GM21528 (cell line): ENCODE measurements around the gene DAW1.

ENCODE experiments used
- ATAC-seq: cut with Tn5 transposase; IDR thresholded peaks from one replicate; pipeline ENCODE4 v1.9.1; 2021; ENCODE audit warnings: mild to moderate bottlenecking, moderate library complexity; ENCODE audit not compliant: unreplicated experiment, low FRiP score

Gene DAW1

DNA sequence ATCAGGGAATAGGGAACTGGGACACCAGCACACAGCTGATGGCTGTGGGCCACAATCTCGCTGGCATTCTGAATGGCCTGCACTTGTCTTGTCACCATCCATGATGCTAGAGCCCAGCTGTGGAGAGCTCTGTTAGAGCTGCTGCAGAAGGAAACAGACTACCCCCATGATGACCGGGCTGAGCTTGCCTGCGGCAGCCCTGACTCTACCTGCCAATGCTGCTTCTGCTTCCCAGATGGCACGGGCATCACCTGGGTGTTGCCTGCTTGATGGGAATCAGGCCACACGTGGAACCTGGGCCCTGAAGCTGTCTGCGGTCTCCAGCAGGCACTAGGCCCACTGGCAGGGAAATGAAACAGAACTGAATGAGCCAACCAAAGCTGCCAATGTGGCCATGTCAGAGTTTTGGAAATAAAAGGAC lies 11.2 kb upstream of the DAW1 start:
- no peak for ATAC-seq

DNA sequence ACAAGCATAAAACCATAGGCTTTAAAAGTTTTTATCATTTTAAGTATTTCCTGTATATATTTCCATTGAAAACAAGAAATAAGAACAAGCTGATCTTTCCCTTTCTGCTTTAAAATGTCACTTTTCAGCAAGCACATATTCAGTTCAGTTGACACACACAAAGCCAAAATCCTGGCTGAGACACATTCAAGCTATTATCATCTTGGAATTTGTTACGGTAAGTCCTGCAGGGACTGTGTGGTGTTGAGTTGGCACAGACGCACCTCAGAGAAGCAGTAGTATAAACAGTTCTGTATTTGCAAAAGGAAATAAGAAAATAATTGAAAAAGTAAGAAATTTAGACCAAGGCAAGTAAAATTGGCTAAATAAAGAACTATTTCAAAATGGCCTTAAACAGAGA lies 10.4 kb upstream of the DAW1 start:
- no peak for ATAC-seq

DNA sequence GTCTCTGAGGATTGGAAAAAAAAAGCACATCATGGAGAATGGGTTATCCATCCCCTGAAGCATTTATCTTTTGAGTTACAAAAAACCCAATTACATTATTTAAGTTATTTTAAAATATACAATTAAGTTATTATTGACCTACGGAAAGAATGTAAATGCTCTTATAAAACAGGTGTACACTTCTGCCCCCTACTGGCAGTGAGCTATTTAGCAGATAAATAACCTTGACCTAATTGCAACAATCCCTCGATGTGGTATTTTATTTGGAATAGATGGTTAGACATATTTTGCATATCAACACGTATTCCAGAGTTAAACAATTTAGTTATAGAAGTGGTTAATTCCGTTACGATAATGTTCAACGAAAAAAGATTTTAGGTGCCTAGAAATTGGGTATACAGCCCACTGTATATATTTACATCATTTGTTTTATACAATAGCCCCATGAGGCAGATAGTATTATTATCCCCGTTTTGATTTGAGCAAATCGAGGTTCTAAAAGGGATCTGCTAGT lies 9.1 kb upstream of the DAW1 start:
- ATAC-seq, result no peak

DNA sequence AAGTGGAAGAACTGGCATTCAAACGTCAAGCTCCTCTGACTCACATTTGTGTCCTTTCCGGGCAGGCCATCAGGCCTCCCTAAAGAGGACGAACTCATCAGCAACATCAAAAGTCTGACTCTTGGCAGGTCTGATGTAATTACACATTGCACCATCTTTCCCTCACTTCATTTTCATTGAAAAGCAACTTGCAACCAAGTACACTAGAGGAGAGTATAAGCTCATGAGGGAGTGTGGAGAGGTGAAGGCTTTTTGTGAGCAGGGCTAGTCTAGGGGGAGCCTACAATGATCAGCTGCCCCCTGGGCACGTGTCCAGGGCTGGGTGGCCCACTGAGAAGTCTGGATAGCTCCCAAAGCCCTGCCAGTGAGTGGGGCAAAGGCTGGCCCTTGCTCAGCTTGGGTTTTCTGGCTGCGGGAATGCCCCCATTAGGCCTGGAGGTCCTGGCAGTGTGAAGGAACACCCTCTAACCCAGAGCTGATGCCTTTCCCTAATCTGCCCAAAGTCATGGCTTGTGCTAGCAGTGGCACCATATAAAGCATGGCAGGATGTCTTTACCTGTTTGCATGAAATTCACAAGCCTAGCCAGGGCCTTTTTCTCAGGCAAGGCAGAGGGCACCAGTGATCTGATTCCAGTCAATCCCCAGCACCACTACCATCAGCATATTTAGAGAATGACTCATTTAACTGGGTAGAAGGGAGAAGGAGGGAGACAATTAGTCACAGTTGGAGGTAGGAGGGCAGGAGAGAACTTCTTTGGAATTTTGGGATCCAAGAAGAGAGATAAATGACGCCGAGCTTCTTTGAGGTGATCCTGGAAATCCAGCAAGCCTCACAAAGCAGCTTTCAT lies 8.5 kb upstream of the DAW1 start:
- ATAC-seq, result no peak

DNA sequence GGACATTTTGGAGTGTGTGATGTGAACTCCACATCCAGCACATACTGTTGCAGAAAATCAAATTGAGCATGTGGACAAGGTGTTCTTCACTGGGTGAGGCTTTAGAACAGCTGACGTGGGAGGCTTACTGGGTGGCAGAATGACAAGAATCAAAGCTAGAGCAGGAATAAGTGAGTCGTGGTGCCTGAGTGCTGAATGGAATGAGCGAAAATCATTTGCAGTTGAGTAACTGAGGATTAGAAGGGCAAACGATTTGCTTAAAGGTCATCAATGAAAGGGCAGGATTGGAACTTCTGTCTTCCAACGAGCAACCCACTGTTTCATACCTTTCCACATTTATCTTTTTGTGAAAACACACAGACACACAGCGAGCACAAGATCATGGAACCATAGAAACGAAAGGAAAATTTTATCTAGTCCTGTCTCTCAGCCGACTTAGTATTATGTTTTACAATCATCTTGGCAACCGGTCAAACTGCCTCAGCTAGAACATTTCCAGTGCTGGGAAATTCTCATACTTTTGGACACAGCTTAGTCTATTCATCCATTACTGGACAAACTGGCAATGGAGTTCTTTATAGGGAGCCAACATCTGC lies 7.2 kb upstream of the DAW1 start:
- no peak for ATAC-seq

DNA sequence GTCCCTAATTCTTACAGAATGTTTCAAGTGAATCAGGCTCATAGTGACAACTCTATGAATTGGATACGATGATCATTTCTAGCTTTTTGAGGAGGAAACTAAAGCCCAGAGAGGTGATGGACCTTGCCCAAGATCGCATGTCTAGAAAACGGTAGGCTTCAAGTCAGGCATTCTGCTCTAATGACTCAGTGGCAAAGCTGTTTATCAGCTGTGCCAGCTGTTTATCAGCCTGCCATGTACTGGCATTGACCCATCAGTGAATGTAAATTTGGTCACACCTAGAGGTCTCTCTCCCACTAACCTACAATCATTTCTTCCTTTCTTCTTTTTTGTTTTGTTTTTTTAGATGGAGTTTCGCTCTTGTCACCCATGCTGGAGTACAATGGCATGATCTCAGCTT lies 6.1 kb upstream of the DAW1 start:
- no peak for ATAC-seq

DNA sequence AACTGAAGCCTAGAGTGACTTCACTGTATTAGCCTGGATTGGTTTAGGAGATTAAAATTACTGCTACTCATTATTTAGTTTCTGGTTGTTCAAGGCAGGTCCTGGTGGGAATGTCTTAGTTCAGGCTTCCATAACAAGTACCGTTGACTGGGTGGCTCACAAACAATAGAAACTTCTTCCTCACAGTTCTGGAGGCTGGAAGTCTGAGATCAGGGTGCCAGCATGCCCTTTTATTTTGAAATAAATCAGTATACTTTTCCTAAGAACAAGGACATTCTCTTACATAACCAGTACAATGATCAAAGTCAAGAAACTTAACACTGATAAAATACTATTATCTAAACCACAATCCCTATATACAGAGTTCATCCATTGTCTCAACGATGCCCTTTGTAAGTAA lies 4.0 kb upstream of the DAW1 start:
- no peak for ATAC-seq

DNA sequence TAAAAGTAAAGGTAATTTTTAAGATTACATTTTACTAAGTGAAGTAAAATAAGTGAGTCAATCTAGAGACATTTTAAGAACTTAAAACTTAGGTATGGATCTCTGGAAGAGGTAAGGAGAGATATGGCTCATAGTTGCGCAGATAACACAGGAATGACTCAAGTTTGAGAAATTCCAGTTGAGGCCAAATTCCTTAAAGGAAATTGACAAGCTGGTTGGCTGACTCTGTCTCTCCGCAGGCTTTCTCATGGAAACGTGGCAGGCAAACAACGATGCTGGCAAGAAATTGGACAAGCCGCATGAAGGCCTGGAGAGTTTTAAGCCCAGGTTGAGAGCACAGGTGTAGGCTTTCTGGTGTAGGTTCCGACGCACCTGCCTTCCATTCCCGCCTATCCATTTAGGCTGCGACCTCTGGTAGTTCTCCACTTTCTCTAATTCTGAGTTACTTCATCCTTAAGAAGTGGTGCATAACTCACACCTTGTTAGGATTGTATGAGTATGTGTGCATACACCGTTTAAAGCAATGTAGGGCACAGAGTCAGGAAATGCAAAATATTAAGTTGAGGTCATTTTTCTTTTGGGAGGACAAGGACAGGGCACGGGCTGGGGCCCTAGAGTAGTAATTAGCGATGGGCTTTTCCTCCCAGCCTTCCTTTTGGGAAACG lies 589 bp upstream of the DAW1 start:
- ATAC-seq, result no peak

DNA sequence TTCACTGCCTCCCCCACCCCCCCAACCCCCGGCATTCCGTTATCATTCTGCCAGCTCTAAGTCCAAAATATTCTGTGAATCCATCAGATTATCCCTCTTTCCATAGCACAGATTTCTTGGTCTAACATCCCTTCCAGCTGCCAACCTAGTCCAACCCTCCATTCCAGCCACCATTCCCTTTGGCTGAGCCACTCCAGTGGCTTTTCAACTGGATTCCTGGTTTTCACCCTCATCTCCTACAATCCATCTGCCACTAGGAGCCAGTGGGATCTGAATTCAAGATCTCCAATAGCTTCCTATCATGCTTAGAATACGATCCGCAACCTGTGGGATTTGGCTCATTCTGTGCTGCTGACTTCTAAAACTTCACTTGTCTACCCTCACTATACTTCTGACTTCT lies 1.2 kb downstream of the DAW1 start:
- no peak for ATAC-seq

DNA sequence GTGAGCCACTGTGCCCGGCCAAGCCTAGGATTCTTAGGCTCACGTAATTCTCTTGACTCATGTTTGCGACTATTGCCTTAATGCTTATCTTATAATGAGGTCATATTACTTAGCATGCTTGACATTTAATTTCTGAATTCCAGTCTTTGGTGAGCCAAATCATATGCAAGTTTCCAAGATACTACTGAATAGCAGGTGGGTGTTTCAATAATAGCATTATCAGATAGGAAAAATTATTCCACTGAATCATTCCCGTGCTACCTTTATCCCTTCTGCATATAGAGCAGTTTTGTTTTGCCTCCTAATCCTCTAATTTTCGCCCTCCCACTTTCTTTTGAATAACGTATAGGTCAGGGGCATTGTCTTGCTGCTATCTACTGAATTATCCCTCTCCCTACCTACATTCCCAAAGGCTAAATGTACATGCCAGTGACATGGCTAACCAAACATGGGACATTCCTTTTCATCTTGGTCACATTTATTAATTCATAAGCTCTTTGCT lies 4.9 kb downstream of the DAW1 start:
- no peak for ATAC-seq

DNA sequence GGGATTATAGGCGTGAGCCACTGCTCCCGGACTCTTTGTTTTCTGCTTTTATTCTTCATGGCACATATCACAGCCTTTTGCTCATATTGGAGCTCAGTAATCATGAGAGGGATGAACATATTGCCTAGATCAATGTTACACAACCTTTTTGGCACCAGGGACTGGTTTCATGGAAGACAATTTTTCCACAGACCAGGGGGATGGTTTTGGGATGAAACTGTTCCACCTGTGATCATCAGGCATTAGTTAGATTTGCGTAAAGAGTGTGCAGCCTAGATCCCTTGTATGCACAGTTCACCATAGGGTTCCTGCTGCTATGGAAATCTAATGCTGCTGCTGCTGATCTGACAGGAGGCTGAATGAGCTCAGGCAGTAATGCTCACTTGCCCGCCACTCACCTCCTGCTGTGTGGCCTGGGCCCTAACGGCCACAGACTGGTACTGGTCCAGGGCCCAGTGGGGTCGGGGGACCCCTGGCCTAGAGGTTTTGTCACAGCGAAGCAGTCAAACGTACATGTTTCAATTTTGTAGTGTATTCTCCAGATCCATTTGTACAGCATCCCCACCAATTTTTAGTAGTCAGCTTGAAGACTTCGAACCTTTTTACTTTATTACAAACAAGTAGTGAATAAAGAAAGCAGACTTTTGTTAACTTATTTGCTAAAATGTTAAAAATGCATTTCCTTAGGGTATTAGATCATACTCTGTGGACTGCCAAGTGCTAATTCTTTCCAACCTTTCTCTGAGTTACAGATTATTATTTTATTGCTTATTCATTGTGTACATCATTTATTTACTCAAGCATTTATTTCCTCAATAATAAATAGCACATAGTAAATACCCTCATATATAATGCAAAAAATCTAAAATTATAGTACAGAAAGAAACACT lies 6.2 kb downstream of the DAW1 start:
- ATAC-seq, result no peak

DNA sequence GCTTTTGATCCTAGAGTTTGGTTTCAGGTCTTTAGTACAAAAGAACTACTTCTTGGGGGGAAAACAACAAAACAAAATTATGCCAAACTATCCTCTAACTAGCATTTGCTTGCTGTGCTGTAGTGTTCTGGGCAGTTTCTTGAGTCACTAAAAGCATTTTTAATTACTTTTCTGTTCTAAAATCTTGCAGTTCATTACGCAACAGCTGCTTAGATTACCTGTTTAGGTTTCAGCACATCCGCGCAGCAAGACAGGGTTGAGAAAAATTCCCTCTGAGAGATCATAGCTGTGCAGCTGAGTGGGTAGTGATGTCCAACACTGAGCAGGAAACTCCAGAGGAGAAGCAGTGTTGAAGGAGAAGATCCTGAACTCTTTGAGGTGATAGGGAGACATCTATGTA lies 9.0 kb downstream of the DAW1 start:
- no peak for ATAC-seq

DNA sequence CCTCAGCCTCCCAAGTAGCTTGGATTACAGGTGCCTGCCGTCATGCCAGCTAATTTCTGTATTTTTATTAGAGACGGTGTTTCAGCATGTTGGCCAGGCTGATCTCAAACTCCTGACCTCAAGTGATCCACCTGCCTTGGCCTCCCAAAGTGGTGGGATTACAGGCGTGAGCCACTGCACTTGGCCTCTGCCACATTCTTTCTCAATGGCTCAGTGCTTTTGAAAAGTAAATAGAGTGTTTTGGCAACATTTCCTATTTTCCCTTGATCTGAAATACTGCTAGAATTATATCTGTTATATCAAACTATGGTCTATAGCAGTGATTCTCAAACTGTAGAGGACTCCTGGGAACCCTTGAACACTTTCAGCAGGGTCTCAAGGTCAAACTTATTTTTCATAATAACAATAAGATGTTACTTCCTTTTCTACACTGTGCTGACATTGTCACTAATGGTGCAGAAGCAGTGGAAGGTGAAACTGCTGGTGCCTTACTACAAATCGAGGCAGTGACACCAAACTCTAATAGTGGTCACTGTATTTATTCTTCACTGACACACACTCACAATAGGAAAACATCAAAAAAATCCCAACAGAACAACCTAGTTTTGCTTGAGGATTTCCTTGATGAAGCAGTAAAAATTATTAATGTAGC lies 10.6 kb downstream of the DAW1 start:
- ATAC-seq, result peak; percentile 80

DNA sequence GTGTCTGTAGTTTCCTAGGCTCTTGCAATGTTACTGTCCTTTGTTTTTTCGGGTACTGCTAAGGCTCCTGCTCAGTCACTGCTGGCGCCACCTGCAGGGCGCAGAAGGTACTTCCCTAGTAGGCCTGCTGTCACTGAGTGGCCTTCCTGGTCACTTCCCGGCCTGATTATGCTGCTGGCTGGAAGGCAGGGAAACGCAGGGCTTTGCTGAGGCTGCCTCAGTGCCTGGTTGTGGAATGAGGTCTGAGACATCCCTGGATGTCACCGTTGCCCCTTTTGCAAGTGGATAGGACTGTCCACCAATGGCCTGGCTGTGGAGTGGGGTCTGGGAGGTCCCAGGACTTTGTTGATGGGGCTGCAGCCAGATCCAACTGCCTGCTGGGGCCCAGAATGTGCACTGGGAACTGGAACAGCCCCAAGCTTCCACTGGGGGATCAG lies 13.1 kb downstream of the DAW1 start:
- ATAC-seq, result peak; percentile 95

DNA sequence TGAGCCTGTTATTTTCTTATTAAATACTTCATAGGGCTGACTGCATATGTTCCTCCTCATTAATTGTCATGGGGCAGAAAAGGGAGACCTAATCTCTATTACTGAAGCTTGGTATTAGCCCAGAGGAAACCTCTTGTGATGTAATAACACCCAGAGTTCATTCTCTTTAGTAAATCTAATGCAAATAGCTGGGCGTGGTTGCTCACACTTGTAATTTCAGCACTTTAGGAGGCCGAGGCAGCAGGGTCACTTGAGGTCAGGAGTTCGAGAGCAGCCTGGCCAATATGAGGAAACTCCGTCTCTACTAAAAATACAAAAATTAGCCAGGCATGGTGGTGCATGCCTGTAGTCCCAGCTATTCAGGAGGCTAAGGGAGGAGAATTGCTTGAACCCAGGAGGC lies 14.7 kb downstream of the DAW1 start:
- ATAC-seq, result no peak

DNA sequence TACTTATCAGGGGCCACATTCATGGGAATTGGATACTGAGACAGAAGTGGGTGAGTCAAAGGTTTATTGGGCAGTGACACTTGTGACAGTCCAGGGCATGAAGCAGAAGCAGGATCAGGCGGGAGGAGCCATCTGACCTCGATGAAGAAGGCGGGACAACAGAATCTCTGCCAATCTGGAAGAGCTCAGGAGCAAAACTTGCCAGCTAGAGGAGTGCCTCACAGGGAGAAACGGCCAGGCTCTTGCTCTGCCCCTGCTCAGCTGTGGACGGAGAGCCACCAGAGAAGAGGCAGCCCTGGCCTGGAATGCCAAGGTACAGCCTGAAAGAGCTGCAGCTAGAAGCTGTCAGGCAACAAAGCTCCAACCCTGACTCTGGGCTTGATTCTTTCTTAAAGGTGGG lies 16.9 kb downstream of the DAW1 start:
- no peak for ATAC-seq

DNA sequence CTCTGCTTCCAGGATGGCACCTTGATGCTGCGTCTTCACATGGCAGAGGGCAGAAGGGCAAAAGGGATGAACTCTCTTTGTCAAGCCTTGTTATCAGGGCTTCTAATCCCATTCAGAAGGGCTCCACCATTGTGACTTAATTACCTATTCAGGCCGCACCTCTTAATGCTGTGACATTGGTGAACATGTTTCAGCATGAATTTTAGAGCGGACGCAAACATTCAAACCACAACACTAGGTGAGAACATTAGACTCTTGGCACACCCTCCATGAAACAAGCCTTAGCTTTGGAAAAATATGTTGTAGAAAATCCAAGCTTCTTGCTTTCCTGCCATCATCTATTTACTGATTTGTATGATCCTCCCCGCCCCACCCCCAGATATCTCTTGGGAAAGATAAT lies 17.9 kb downstream of the DAW1 start:
- ATAC-seq, result no peak

DNA sequence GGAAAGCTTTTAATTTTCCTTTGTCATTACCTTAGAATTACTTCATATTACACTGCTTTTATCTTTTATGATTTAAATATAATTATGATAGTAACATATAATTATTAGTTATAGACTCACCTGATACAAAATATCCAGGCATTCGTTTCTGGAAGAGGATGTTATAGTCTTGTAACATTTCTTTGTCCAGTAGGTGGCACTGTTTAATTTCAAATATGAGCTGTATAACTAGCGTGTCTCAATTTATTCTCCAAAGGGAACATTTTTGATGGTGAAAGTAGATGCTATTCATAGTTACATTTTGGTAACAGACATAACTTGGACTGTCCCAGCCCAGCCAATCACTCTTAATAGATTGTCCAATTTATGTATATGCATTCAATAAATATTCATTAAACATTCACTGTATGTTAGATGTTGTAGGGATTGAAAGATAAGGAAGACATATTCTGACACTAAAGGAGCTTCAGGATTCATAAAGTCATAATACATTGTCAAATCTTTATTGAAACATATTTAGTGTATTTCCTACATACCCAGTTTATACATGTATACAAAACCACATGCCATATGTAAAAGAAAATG lies 19.2 kb downstream of the DAW1 start:
- ATAC-seq, result peak; percentile 79

DNA sequence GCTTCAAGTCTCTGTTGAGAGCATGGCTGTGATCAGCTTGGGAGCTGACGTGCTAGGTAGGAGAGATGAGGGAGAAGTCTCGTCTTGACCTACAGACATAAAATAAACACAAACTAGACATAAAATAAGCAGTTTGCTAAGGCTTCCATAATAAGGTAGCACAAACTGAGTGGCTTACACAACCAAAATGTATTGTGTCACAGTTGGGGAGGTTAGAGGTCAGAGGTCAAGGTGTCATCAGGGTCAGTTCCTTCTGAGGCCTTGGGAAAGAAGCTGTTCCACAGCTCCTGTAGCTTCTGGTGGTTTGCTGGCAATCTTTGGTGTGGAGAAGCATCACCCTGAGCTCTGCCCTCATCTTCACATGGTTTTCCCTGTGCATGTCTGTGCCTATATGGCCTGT lies 20.2 kb downstream of the DAW1 start:
- no peak for ATAC-seq
